Karpas-422 (cell line): ENCODE results near the gene CDHR2. TPM values are rescaled to one million over a fixed set of nuclear protein-coding genes. Genes with fewer than 3 reads are reported as not detected.

ENCODE experiments used
- DNase-seq: peaks from one replicate; pipeline ENCODE4 v3.0.0-alpha.2; 2015
- H2AFZ ChIP-seq: fragments of 200-600 bp; sonication (generic); 2 replicates; pipeline ENCODE4 v1.6.1; 2014; ENCODE audit warnings: antibody characterized with exemption, low read length, mixed read lengths
- H3K27ac ChIP-seq: fragments of 200-600 bp; sonication (generic); 2 replicates; pipeline ENCODE4 v1.5.1; 2014; ENCODE audit warnings: mild to moderate bottlenecking, low read length, moderate library complexity
- H3K27me3 ChIP-seq: fragments of 200-600 bp; sonication (generic); 2 replicates; pipeline ENCODE4 v1.6.1; 2014; ENCODE audit warnings: low read length, mixed read lengths
- H3K36me3 ChIP-seq: fragments of 200-600 bp; sonication (generic); 2 replicates; pipeline ENCODE4 v1.6.1; 2014; ENCODE audit warnings: low read length, mixed read lengths; ENCODE audit not compliant: insufficient read depth
- H3K4me1 ChIP-seq: fragments of 200-600 bp; sonication (generic); 2 replicates; pipeline ENCODE4 v1.6.1; 2014; ENCODE audit warnings: mild to moderate bottlenecking, low read length, mixed read lengths
- H3K4me2 ChIP-seq: fragments of 200-600 bp; sonication (generic); 2 replicates; pipeline ENCODE4 v1.6.1; 2014; ENCODE audit warnings: low read length, low read depth, mild to moderate bottlenecking; ENCODE audit not compliant: poor library complexity, severe bottlenecking
- H3K4me3 ChIP-seq: fragments of 200-600 bp; sonication (generic); 2 replicates; pipeline ENCODE4 v1.5.1; 2014; ENCODE audit warnings: mild to moderate bottlenecking, antibody characterized with exemption, low read length, mixed read lengths
- H3K79me2 ChIP-seq: fragments of 200-600 bp; sonication (generic); 2 replicates; pipeline ENCODE4 v1.6.1; 2014; ENCODE audit warnings: mild to moderate bottlenecking, low read length, mixed read lengths
- H3K9ac ChIP-seq: fragments of 200-600 bp; sonication (generic); 2 replicates; pipeline ENCODE4 v1.6.0; 2014; ENCODE audit warnings: low read length
- H3K9me2 ChIP-seq: fragments of 200-600 bp; sonication (generic), shearing (Covaris generic); replicated peaks from 2 replicates; pipeline ENCODE4 v1.6.0; 2014; ENCODE audit warnings: mild to moderate bottlenecking, low read length, moderate library complexity; ENCODE audit not compliant: insufficient read depth
- H3K9me3 ChIP-seq: fragments of 300-700, 200-600 bp; sonication (generic); 2 replicates; pipeline ENCODE4 v1.6.1; 2014; ENCODE audit warnings: low read length, mixed read lengths
- H4K20me1 ChIP-seq: fragments of 200-600 bp; sonication (generic); 2 replicates; pipeline ENCODE4 v1.6.1; 2014; ENCODE audit warnings: mild to moderate bottlenecking, antibody characterized with exemption, low read length, low read depth; ENCODE audit not compliant: insufficient read depth
- total RNA-seq: library from RNA; depleted of rRNA; stranded (reverse); fragments of >200 nt; shearing (Covaris generic); gene quantifications from 2 replicates; pipeline ENCODE4 v1.2.3, GENCODE V29; 2014; ENCODE audit warnings: low replicate concordance

The CDHR2 gene
- total RNA-seq, 1 experiment from 2014 or later = 0.07 TPM

GRCh38 chr5:176515396-176515795, 33.7 kb upstream of the CDHR2 start:
- Histone ChIP-seq H3K27ac (no peak overlapping the region), H3K79me2 (no peaks in the 10 kb centered on the region), H2AFZ (no peak overlapping the region), H4K20me1 (no peaks in the 10 kb centered on the region), H3K27me3 (no peaks in the 10 kb centered on the region), H3K9ac (no peak overlapping the region), H3K36me3 (no peaks in the 10 kb centered on the region), H3K4me1 (peaks cover 3% of the 10 kb centered on the region; the same call in 1 of the 2 replicates), H3K9me3 (no peaks in the 10 kb centered on the region), H3K4me2 (no peak overlapping the region), H3K9me2 (no peaks in the 10 kb centered on the region), H3K4me3 (no peak overlapping the region)
- no peak for DNase-seq

GRCh38 chr5:176517053-176517661, 32.0 kb upstream of the CDHR2 start:
- Histone ChIP-seq H3K4me2 (no peak overlapping the region), H2AFZ (no peak overlapping the region), H3K9me3 (no peaks in the 10 kb centered on the region), H3K27ac (no peak overlapping the region), H3K9ac (no peak overlapping the region), H3K9me2 (no peaks in the 10 kb centered on the region), H3K4me1 (peaks cover 3% of the 10 kb centered on the region; the same call in 1 of the 2 replicates), H3K27me3 (no peaks in the 10 kb centered on the region), H4K20me1 (no peaks in the 10 kb centered on the region), H3K36me3 (no peaks in the 10 kb centered on the region), H3K79me2 (no peaks in the 10 kb centered on the region), H3K4me3 (no peak overlapping the region)
- DNase-seq = no peak

GRCh38 chr5:176519810-176520720, 29.1 kb upstream of the CDHR2 start:
- H3K36me3 ChIP-seq = no peaks in the 10 kb centered on the region
- no peak overlapping the region for H3K4me2 ChIP-seq
- H3K4me3 ChIP-seq = no peak overlapping the region
- no peaks in the 10 kb centered on the region for H3K27me3 ChIP-seq
- H2AFZ ChIP-seq = no peak overlapping the region
- no peak overlapping the region for H3K27ac ChIP-seq
- no peaks in the 10 kb centered on the region for H3K9me3 ChIP-seq
- no peak for DNase-seq
- H3K9me2 ChIP-seq = no peaks in the 10 kb centered on the region
- no peaks in the 10 kb centered on the region for H3K79me2 ChIP-seq
- no peaks in the 10 kb centered on the region for H4K20me1 ChIP-seq
- peaks cover 16% of the 10 kb centered on the region for H3K4me1 ChIP-seq
- no peak overlapping the region for H3K9ac ChIP-seq

- H3K4me3 ChIP-seq = no peak overlapping the region
- H3K9ac ChIP-seq = no peak overlapping the region
- no peak for DNase-seq
- peaks cover 16% of the 10 kb centered on the region for H3K4me1 ChIP-seq
- no peak overlapping the region for H3K27ac ChIP-seq
- no peaks in the 10 kb centered on the region for H4K20me1 ChIP-seq
- no peak overlapping the region for H3K4me2 ChIP-seq
- no peaks in the 10 kb centered on the region for H3K9me3 ChIP-seq
- no peaks in the 10 kb centered on the region for H3K27me3 ChIP-seq
- H3K36me3 ChIP-seq = no peaks in the 10 kb centered on the region
- H2AFZ ChIP-seq = no peak overlapping the region
- no peaks in the 10 kb centered on the region for H3K79me2 ChIP-seq
- no peaks in the 10 kb centered on the region for H3K9me2 ChIP-seq
These were observed 27.9 kb upstream of the CDHR2 start for GRCh38 chr5:176521286-176521685.

GRCh38 chr5:176521699-176522263, 27.4 kb upstream of the CDHR2 start:
- DNase-seq = no peak
- Histone ChIP-seq H3K9me2 (no peaks in the 10 kb centered on the region), H3K4me2 (no peak overlapping the region), H3K9me3 (no peaks in the 10 kb centered on the region), H3K27ac (no peak overlapping the region), H3K36me3 (0 out of 2 replicates have a peak, but pooled peaks cover 3% of the 10 kb centered on the region), H4K20me1 (no peaks in the 10 kb centered on the region), H3K4me3 (no peak overlapping the region), H3K4me1 (peaks cover 16% of the 10 kb centered on the region), H3K9ac (no peak overlapping the region), H2AFZ (no peak overlapping the region), H3K79me2 (no peaks in the 10 kb centered on the region), H3K27me3 (no peaks in the 10 kb centered on the region)

GRCh38 chr5:176524138-176524537, 25.0 kb upstream of the CDHR2 start:
- H3K9me2 ChIP-seq = no peaks in the 10 kb centered on the region
- no peak overlapping the region for H2AFZ ChIP-seq
- no peaks in the 10 kb centered on the region for H3K9me3 ChIP-seq
- H3K4me2 ChIP-seq = no peak overlapping the region
- H3K79me2 ChIP-seq = no peaks in the 10 kb centered on the region
- H3K36me3 ChIP-seq = peaks cover 18% of the 10 kb centered on the region
- H3K27ac ChIP-seq = no peak overlapping the region
- no peak overlapping the region for H3K9ac ChIP-seq
- peaks cover 5% of the 10 kb centered on the region; the same call in 1 of the 2 replicates for H4K20me1 ChIP-seq
- no peak for DNase-seq
- H3K4me1 ChIP-seq = peaks cover 16% of the 10 kb centered on the region
- H3K27me3 ChIP-seq = no peaks in the 10 kb centered on the region
- no peak overlapping the region for H3K4me3 ChIP-seq

- H3K79me2 ChIP-seq = no peaks in the 10 kb centered on the region
- H3K9me3 ChIP-seq = no peaks in the 10 kb centered on the region
- peaks cover 20% of the 10 kb centered on the region for H3K36me3 ChIP-seq
- no peak overlapping the region for H3K4me3 ChIP-seq
- no peak for DNase-seq
- H2AFZ ChIP-seq = no peak overlapping the region
- H3K9ac ChIP-seq = no peak overlapping the region
- H3K9me2 ChIP-seq = no peaks in the 10 kb centered on the region
- H3K4me2 ChIP-seq = no peak overlapping the region
- H4K20me1 ChIP-seq = peaks cover 8% of the 10 kb centered on the region; the same call in 1 of the 2 replicates
- H3K27me3 ChIP-seq = no peaks in the 10 kb centered on the region
- H3K4me1 ChIP-seq = peaks cover 16% of the 10 kb centered on the region
- H3K27ac ChIP-seq = no peak overlapping the region
These were observed 24.2 kb upstream of the CDHR2 start for GRCh38 chr5:176524987-176525386.

GRCh38 chr5:176525677-176526076, 23.5 kb upstream of the CDHR2 start:
- no peaks in the 10 kb centered on the region for H3K79me2 ChIP-seq
- no peaks in the 10 kb centered on the region for H3K27me3 ChIP-seq
- no peak overlapping the region for H3K4me2 ChIP-seq
- H3K9me3 ChIP-seq = no peaks in the 10 kb centered on the region
- H2AFZ ChIP-seq = no peak overlapping the region
- no peak overlapping the region for H3K27ac ChIP-seq
- H3K36me3 ChIP-seq = peaks cover 20% of the 10 kb centered on the region
- H3K9me2 ChIP-seq = no peaks in the 10 kb centered on the region
- H3K4me3 ChIP-seq = no peak overlapping the region
- H3K9ac ChIP-seq = no peak overlapping the region
- DNase-seq = no peak
- peaks cover 8% of the 10 kb centered on the region; the same call in 1 of the 2 replicates for H4K20me1 ChIP-seq
- H3K4me1 ChIP-seq = peaks cover 16% of the 10 kb centered on the region
